Right hindlimb (tissue), 1 donor: ENCODE measurements around the gene MT1HL1.

Experiments
- DNase-seq: peaks from one replicate; pipeline ENCODE4 v3.0.0-alpha.2; 2018

MT1HL1 gene

DNA sequence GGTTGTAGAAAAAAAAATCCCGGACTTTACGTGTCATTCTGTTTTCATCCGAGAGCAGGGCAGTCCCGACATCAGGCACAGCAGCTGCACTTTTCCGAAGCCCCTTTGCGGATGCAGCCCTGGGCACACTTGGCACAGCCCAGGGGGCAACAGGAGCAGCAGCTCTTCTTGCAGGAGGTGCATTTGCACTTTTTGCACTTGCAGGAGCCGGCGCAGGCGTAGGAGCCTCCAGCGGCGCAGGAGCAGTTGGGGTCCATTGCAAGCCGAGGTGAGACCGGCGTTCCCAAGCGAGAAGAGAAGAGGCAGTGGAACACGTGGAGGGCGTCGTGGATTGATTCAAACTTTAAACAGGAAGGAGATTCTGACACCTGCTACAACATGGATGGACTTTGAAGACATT, at the start of gene MT1HL1:
MT1HL1 (minus strand) TSS at position 326 of the 400 bp plus-strand sequence; CDS start at position 257, 69 bp downstream.
- DNase-seq = no peak

DNA sequence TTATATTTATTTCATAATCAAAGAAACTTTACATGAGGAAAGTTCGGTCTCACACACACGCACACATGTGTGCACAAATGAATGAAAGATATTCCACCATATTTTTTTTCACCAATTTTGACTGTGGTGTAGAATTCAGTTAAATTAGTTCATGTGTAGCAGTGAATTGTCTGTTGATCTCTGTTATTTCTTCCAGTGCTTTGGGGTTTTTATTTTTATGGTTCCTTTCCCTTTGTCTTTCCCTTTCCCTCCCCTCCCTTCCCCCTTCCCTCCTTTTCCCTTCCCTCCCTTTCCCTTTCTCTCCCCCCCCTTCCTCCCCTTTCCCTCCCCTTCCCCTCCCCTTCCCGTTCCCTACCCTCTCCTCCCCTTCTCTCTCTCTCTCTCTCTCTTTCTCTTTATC, 46.7 kb upstream of the MT1HL1 start:
- no peak for DNase-seq

DNA sequence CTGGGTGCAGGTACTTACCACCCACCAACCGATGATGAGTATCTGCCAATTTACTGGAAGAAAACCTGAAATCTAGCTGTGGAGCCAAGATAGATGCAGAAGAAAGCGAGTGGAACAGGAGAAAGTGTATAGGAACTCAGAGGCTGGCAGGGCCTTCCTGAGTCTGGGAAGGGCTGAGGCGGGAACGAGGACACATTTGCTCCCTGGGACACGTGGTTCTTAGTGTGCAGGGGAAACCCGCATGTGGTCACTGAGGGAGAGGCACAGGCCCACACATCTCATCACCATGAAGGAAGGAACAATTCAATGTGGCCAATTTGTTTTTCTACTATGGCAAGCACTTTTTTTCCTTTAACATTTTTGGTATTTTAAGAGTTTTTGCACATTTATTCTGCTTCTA, 45.9 kb upstream of the MT1HL1 start:
- no peak for DNase-seq

DNA sequence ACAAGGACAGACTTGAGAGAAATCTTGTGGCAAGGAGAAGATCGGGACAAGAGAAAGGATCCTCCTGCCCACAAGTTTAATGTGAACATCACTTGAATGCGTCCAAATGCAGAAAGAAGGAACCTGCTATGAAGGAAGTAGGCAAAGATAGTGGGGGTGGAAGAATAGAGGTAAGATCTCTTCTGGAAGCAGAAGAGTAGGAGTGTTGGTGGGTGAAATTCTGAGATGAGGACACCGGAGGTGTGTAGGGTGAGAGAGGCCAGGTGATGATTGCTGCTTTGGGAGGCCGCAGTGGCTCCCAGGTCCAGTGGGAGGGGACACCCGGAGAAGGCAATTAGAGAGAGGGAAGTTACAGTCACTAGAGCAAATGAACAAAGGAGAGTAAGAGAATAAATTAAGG, 44.6 kb upstream of the MT1HL1 start:
- no peak for DNase-seq

- no peak for DNase-seq
Measured at GRCh38 chr1:237045278-237046016, 41.2 kb upstream of the MT1HL1 start.

DNA sequence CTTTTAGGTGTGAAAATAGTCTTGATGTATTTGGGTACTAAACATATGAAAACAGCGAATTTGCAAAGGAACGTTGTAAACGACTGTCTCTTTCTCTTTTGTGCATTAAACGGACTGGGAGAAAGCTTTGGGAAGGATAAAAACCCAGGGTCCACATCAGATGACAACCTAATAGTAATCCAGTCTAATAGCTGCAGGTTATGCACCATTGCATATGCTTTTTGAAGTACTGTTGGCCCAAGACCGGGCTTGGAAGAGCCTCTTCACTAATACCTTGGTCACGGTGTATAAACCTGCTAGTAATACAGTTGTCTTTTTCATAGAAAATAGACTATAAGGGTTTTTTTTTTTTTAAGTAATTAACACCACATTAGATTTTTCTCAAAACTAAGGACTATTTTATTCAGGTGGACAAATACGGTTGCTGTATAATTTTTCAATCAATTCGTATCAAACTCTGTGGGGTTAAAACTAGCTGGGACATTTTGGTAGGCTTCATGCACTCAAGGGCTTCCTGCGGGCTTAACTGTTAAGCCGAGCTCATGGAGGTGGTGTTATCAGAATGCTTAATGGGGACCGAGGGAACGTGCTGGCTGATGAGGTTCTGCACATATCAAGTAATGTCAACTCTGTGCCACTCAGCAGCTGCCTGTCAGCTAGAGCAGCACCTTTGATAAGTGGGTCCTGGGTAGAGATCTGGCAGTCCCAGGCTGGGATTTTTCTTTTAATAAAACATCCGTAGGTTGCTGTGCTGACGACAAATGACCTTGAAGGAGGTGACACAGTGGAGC, 39.8 kb upstream of the MT1HL1 start:
- DNase-seq = no peak

GRCh38 chr1:237042892-237043576, 38.8 kb upstream of the MT1HL1 start:
- DNase-seq = peak; percentile 27

GRCh38 chr1:237042526-237042891, 38.3 kb upstream of the MT1HL1 start:
- no peak for DNase-seq

GRCh38 chr1:237041795-237042525, 37.7 kb upstream of the MT1HL1 start, which contains the start of gene RYR2:
RYR2 (plus strand) TSS chr1:237042184; CDS start chr1:237042522, 338 bp downstream.
- peak; percentile 44 for DNase-seq

DNA sequence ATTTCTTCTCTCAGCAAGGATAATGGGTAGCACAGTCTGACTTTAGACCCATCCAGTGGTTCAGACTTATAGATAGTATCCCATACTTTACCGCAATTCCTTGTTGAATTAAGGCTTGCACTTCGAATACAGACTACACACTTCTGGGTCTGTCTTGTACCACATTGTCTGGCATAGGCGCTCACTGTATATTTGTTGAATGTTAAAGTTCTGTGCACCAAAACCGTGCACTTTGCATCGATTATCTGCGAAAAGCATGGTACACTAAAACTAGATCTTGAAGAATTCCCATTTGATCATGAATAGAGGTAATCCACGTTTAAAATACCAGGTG, 37.2 kb upstream of the MT1HL1 start:
- DNase-seq = no peak

DNA sequence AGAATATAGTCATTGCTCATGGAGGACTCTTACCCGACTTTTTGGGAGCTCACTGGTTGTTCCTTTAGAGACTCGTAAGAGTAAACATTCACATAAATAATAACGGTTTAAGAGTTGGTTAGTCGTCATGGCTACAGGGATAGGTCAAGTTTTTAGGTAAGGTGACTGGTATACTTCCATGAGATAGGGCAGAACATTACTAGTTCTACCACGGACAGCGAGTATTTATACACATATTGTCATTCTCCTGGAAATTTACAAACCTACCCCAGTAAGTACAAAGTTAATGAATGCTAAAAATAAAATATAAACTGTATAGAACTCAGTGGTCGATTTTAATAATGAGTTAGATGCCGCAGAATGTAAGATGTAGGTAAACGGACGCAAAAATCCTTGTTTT, 36.6 kb upstream of the MT1HL1 start:
- DNase-seq = no peak

- no peak for DNase-seq
Measured at GRCh38 chr1:237038211-237038610, 34.0 kb upstream of the MT1HL1 start.

DNA sequence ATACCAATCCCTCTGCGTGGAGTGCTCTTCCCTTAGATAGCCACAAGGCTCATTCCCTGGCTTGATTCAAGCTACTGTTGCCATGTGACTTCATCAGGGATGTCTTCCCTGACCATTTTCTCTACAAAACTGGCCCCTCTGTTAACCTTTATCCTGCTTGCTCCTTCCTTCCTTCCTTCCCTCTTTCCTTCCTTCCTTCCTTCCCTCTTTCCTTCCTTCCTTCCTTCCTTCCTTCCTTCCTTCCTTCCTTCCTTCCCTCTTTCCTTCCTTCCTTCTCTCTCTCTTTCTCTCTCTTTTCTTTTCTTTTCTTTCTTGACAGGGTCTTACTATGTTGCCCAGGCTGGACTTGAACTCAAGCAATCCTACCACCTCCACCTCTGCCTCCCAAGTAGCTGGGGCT, 31.5 kb upstream of the MT1HL1 start:
- no peak for DNase-seq

- no peak for DNase-seq
Measured at GRCh38 chr1:237033804-237034203, 29.6 kb upstream of the MT1HL1 start.

DNA sequence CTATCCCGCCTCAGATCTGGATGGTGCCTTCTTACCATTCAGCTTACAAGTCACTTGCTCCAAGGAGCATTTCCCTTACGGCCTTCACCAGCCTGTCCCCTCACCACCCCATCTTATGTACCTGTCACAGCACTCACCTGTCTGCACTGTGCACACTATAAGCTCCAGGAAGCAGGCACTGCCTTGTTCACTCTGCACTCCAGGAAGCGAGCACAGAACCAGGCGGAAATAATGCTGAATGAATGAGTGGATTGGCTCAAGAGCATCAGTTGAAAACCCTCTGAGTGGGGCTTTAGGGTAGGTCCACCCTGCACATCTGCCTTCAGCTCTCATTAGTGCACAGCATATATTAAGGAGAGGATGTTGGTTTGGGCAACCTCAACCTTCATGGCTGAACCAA, 28.8 kb upstream of the MT1HL1 start:
- no peak for DNase-seq

DNA sequence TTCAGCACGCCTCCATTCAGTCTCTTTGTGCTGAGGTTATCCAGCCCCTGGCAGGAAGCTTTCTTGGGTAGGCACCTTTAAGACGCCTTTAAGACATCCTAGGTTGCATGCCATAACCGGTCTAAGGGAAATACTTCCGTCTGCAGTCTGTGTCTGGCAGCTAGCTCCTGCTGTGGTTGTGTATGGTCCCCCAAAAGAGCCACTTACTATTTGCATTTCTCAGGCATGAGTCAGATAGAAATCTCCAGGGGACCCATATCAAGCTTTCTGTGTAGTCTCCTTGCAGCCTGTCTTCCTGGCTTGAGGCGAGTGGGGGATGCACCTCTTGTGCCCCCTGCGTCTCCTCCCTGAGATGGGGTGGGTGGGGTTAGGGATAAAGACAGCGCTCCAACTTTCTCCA, 27.8 kb upstream of the MT1HL1 start:
- DNase-seq = no peak

GRCh38 chr1:237031480-237031879, 27.2 kb upstream of the MT1HL1 start:
- DNase-seq = no peak

- DNase-seq = no peak
Measured at GRCh38 chr1:237029850-237030535, 25.8 kb upstream of the MT1HL1 start.

GRCh38 chr1:237029240-237029639, 25.0 kb upstream of the MT1HL1 start:
- no peak for DNase-seq

DNA sequence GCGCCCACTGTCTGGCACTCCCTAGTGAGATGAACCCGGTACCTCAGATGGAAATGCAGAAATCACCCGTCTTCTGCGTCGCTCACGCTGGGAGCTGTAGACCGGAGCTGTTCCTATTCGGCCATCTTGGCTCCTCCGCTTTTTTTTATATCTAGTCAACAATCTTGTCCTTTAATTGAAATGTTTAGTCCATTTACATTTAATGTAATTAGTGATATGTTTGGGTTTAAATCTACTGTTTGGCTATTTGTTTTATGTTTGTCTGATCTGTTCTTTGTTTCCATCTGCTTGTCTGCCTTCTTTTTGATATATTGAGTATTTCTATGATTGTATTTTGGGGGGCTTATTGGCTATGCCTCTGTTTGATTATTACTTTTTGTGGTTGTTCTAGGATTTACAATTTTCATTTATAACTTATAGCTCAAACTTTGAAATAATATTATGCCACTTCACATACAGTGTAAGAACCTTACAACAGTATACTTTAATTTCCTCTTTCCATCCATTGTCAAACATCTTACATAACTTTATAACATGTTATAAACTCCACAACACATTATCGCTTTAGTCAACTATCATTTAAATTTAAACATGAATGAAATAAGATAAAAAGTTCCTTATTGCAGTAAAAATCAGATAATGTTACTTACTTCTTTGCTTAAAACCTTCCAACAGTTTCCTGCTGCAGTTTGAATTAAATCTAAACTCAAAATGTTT, 21.3 kb upstream of the MT1HL1 start:
- DNase-seq = no peak

- no peak for DNase-seq
Measured at GRCh38 chr1:237018896-237019295, 14.7 kb upstream of the MT1HL1 start.

DNA sequence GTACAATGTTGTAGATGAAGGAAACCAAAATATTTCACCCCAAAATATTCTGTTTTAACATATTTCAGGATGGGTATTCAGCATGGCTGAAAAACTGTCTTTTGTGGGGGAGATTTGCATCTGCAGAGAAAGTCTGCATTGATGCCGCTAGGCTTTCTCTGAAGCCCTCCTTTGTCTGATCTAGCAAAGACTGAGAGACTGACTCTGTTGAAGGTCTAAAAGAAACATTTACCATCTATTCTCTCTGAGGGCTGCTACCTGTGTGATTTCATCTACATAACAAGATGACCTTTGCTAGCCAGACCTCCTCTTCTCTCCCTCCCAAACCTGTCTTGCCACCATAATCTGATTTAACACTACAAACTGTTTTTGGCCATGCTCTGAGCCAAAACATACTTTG, 12.4 kb upstream of the MT1HL1 start:
- DNase-seq = no peak
